ENCODE measurements around the gene BRAT1.

The BRAT1 gene

DNA sequence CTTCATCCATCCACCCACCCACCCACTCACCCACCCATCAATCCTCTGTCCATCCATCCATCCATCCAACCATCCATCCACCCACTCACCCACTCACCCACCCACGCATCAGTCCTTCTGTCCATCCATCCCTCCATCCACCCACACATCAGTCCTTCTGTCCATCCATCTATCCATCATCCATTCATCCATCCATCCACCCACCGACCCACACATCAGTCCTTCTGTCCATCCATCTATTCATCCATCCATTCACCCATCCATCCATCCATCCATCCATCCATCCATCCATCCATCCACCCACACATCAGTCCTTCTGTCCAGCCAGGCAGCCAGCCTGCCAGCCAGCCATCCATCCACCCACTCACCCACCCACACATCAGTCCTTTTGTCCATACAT is 63.3 kb downstream of the BRAT1 start:
- DNase-seq (ENCODE audit: low read depth, low spot score), result no peak
- H3K4me3 ChIP-seq (ENCODE audit: low read length), result no peak overlapping the region

DNA sequence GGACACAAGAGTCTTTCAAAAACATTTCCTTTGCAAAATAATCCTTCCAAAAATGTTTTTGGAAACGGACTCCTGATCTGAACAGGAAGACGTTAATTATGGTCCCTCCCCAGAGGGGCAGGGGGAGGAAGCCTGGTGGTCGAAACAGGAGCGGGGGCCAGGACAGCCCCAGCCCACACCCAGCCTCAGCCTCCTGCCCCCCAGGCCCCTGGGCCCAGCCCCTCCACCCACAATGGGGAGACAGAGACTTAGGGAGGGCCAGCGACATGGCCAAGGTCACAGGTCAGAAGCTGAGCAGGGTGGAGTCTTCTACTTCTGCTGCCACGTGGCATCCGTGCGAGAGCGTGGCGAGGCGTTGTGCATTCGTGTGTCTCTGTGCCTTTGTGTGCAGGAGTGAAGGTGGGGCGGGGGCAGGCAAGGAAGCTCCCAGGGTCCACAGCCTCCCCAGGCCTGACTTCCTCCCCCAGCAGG is 65.1 kb downstream of the BRAT1 start:
- H3K4me3 ChIP-seq (ENCODE audit: low read length), result no peak overlapping the region
- no peak for DNase-seq (ENCODE audit: low read depth, low spot score)

GRCh38 chr7:2488681-2489080 is 66.6 kb downstream of the BRAT1 start:
- no peak for DNase-seq (ENCODE audit: low read depth, low spot score)
- no peak overlapping the region for H3K4me3 ChIP-seq (ENCODE audit: low read length)

DNA sequence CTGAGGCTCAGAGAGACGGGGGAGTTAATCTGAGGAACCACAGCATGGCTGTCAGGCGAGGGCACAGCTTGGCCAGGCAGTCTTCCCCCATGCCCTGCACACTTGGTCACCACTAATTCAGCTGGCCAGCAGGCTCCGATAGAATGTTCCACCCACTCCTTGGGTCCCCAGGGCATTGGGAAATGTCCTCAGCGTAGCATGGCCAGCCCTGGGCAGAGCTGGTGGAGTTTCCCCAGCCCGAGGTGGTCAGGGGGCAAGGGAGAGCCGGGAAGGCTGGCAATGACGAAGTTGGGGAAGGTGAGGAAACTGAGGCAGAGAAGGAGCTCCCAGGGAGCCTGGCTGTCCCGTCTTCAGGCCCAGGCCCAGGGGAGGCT is 67.1 kb downstream of the BRAT1 start:
- no peak overlapping the region for H3K4me3 ChIP-seq (ENCODE audit: low read length)
- no peak for DNase-seq (ENCODE audit: low read depth, low spot score)

All from Jurkat, Clone E6-1 (cell line).